COLO668 (cell line): Measurements from ENCODE around the gene CLIC4.
"Not testable (repeated sequence)": the region's sequence is repeated elsewhere in the genome, so short reads cannot be mapped to it uniquely, and the experiment has no call there.

Experiments
- DNase-seq: peaks from one replicate; lab custom pipeline; 2025; ENCODE audit not compliant: unreplicated experiment; lab: John Stamatoyannopoulos, UW

The CLIC4 gene

GRCh38 chr1:24803220-24803619 is 58.0 kb downstream of the CLIC4 start:
- DNase-seq = no peak

DNA sequence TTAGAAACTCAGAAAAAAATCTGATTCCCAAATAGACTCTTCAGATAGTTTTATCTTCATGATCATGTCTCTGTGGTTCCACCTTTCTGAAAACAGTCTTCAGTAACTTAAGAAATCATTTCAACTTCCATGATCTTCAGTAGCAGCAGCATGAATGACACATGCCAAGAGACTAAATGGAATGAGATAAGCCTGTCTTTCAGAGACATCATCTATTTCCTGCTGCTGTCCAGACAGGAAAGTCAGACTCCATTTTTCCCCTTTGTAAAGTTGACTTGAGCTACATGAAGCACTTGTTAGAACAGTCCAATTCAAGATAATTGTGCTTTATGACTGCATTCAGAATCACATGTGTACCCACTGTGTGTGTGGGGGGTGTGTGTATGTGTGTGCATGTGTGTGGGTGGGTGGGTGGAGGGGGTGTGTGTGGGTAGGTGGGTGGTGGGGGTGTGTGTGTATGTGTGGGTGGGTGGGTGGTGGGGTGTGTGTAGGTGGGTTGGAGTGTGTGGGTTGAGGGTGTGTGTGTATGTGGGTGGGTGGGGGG is 58.8 kb downstream of the CLIC4 start:
- DNase-seq = no peak

DNA sequence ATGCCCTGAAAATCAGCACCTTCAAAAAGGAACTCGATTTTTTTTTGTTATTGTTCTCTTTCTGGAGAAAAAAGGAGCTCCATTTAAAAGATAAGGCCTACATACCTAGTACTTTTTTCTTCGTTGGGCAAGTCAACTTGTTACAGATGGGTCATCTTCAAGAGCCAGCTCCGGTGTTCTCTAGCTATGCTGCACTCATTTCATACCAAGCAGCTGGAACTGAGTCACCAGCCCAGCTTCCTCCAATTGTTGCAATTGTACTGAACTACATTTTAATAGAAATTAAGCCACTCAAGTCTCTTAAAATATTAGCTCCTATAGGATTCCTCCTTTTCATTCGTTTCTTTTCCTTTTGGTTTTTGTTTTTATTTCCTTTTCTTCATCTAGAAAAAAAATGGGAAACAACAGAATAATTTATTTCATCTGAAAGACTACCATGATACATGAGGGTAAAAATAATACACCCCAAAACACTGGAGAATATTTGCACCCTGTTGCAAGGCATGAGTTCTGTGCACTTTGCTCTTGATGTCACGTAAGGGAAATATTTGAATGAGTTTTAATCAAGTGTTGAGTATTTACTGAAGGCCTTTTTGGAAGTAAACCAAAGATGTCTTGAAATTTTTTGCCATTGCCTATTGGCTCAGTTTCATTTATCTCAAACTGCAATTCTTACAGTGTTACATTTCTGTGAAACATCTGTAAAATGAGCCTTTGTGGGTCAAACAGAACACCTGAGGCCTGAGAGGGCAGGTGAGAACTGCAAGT is 60.5 kb downstream of the CLIC4 start:
- no peak for DNase-seq

DNA sequence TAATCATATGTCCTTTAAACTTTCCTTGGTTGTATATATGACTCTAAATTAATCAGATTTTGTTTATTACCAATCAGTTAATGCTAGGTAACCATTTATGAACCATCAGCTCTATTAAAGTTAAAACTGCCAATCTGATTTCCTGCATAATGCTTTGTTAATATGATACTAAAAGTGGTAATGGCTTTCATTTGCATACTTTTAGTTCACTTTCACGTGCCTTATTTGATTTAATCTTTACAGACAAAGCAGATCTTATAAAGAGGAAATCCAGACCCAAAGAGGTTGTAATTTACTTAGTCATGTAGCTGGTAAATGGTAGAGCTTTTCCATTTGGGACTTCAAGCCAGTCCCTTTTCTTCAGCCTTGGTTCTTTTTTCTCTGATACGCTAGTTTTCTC is 61.3 kb downstream of the CLIC4 start:
- DNase-seq = no peak

- not testable (repeated sequence) for DNase-seq
These were observed 66.2 kb downstream of the CLIC4 start for GRCh38 chr1:24811494-24811893.

DNA sequence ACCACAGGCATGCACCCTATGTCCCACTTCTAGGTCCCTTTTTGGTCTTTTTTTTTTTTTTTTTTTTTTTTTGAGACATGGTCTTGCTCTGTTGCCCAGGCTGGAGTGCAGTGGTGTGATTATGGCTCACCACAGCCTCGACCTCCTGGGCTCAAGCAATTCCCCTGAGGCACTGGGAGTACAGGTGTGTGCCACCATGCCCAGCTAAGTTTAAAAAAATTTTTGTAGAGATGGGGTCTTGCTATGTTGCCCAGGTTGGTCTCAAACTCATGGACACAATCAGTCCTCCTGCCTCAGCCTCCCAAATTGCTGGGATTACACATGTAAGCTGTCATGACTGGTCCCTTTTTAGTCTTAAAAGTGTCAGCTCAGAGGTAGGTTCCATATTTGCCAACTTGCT is 75.0 kb downstream of the CLIC4 start:
- not testable (repeated sequence) for DNase-seq

DNA sequence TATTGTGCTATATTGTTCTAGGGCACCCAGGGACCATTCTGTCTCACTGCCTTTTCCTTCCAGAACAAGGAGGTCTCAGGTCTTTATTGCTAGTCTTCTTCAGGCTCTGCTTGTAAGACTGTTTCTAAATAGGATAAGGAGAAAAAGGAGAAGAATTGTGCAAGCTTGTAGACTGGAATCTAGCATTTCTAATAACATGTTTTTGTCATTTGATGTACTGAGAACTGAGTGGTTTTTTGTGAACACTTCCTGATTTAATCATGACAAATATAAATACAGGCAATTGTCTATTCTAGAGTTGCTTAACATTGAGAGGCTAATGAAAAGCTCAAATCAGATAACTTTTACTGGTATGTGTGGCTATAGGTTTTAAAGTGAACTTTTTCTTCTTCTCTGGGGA is 77.6 kb downstream of the CLIC4 start:
- DNase-seq = no peak

DNA sequence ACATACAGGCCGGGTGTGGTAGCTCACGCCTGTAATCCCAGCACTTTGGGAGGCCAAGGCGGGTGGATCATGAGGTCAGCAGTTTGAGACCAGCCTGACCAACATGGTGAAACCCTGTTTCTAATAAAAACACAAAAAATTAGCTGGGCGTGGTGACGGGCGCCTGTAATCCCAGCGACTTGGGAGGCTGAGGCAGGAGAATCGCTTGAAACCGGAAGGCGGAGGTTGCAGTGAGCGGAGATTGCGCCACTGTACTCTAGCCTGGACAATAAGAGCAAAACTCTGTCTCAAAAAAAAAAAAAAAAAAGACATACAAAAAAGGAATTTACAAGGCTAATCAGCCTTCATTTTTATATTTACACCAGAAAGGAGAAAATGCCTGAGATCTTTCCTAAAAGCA is 78.2 kb downstream of the CLIC4 start:
- not testable (repeated sequence) for DNase-seq

- no peak for DNase-seq
These were observed 79.9 kb downstream of the CLIC4 start for GRCh38 chr1:24825174-24825573.

DNA sequence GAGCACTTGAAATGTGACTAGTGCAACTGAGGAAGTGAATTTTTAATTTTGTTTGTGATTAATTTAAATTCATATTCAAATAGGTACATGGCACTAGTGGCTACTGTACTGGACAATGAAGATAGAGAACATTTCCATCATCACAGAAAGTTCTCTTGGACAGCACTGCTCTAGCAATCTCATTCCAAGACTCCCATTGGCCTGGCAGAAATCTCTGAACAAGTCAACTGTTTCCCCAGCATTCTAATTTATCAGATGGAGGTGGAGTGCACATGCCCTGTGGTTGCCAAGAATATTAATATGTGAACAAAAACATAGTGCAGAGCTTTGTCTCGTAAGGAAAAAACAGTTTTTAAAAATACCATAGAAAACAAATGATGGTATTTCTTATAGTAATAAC is 81.3 kb downstream of the CLIC4 start:
- no peak for DNase-seq

- no peak for DNase-seq
These were observed 82.3 kb downstream of the CLIC4 start for GRCh38 chr1:24827379-24828135.

GRCh38 chr1:24828183-24828886 is 83.1 kb downstream of the CLIC4 start:
- no peak for DNase-seq

DNA sequence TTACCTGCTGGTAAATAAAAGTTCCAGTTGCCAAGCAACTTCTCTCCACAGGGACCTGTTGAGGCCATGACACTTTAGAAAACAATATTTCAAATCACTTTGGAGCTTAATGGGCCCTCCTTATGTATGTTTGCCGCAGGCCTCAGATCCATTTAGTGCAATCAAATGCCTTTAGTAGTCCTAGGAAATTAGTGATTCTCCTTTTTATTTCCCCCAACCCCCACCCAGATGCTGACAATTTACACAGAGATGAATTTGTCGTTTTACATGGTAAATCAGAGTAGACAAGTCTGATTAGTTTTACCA is 83.6 kb downstream of the CLIC4 start:
- peak; percentile 53 for DNase-seq

- DNase-seq = no peak
These were observed 85.5 kb downstream of the CLIC4 start for GRCh38 chr1:24830680-24831272.

- DNase-seq = no peak
These were observed 96.3 kb downstream of the CLIC4 start for GRCh38 chr1:24841593-24841992.

DNA sequence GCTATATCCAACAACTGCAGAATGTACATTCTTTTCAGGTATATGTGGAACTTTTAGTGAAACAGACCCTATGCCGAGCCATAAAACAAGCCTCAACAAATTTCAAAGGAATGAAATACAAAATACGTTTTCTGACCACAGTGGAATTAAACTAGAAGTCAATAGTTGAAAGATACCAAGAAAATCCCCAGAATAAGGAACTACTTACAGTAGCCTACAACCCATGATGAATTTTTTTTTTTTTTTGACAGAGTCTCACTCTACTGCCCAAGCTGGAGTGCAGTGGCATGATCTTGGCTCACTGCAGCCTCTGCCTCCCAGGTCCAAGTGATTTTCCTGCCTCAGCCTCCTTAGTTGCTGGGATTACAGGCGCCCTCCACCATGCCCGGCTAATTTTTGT is 101.4 kb downstream of the CLIC4 start:
- no peak for DNase-seq

GRCh38 chr1:24847995-24848881 is 103.0 kb downstream of the CLIC4 start:
- peak; percentile 86 for DNase-seq

DNA sequence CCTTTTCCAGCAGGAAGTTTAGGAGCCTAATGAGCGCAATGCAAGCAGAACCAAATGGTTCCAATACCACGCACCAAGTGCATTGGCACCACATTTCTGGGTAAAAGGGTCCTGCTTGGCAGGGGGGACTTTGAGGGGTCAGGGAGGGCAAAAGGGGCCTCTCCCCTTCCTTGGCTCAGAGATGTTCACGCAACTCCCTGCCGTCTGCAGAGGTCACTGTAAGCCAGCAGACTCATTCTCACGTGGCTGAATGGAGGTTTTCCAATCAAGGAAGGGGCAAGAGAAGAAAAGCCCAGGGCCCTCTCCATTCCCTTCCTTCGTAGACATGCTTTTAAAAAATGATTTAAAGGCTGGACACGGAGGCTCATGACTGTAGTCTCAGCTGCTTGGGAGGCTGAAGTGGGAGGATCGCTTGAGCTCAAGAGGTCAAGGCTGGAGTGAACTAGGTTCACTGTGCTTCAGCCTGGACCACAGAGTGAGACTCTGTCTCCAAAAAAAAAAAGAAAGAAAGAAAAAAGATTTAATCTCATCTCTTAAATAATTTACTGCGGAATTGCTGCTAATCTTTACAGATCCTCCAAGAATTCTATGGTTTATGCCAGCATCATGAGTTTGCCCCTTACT is 104.5 kb downstream of the CLIC4 start:
- DNase-seq = no peak

GRCh38 chr1:24850328-24850920 is 105.2 kb downstream of the CLIC4 start:
- DNase-seq = no peak

DNA sequence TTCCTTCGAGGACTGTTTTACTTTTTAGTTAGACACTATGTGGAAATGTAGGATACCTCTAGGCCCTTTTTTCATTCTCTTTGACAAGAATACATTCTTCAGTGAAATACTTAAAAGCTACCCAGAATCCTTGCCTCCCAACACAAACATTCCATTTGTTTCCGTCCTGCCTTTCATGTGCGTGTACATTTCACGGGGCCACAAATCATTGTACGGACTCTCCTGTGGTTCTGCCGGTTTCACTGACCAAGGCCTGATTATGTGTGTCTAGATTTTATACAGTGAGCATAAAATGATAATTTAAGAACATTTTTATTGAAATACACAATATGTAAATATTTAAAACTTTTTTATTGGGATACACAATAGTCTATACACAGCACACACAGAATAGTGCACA is 108.4 kb downstream of the CLIC4 start:
- no peak for DNase-seq
